Fibroblast of skin of left quadriceps (primary cell): ENCODE data around the gene GAB3.

ENCODE experiments used
- DNase-seq, 2 experiments: peaks; one replicate each; pipeline ENCODE4 v3.0.0-alpha.2; 2013; ENCODE audit warnings: low read depth in 2 of 2

GAB3 gene, protein sequence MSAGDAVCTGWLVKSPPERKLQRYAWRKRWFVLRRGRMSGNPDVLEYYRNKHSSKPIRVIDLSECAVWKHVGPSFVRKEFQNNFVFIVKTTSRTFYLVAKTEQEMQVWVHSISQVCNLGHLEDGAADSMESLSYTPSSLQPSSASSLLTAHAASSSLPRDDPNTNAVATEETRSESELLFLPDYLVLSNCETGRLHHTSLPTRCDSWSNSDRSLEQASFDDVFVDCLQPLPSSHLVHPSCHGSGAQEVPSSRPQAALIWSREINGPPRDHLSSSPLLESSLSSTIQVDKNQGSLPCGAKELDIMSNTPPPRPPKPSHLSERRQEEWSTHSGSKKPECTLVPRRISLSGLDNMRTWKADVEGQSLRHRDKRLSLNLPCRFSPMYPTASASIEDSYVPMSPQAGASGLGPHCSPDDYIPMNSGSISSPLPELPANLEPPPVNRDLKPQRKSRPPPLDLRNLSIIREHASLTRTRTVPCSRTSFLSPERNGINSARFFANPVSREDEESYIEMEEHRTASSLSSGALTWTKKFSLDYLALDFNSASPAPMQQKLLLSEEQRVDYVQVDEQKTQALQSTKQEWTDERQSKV

DNA sequence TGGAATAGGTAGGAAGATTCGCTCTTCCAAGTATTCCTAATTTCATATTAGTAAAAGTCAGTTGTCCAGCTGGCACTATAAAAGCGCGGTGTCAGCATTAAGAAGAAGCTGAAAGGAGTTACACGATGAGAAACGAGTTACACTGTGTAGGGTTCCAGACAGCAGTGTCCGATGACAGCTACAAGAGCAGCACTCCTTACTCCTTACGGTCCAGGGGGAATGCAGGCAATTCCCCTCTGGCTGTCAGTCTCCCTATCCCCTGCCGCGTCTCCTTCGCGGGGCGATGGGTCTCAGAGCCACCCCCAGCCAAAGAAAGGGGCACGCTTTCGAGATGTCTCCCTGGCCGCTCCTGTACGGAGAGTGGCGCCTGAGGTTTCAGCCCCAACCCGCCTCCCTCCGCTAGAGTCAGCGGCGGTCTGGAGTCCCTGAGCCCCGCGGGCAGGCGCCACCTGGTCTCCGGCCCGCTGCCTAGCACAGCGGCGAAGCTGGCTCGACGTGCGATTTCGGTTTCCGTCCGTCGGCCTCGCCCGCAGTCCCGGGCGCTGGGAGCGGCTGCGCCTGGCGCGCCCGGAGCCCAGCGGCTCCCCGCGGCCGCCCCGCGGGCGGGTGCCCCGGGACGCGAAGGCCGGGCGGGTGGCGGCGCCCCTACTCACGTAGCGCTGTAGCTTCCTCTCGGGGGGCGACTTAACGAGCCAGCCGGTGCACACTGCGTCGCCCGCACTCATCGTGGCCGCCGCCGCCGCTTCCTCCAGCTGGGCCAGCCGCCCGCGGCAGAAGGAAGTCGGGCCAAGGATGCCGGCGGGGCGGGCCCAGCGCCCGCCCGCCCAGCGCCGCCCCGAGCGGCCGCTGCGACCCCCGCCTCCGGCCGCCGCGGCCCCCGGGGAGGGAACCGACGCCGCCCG lies at the start of gene GAB3:
TSS of gene GAB3 (minus strand) at position 777 of the 902 bp plus-strand sequence. CDS start at position 725, 52 bp downstream.
- DNase-seq: no peak

DNA sequence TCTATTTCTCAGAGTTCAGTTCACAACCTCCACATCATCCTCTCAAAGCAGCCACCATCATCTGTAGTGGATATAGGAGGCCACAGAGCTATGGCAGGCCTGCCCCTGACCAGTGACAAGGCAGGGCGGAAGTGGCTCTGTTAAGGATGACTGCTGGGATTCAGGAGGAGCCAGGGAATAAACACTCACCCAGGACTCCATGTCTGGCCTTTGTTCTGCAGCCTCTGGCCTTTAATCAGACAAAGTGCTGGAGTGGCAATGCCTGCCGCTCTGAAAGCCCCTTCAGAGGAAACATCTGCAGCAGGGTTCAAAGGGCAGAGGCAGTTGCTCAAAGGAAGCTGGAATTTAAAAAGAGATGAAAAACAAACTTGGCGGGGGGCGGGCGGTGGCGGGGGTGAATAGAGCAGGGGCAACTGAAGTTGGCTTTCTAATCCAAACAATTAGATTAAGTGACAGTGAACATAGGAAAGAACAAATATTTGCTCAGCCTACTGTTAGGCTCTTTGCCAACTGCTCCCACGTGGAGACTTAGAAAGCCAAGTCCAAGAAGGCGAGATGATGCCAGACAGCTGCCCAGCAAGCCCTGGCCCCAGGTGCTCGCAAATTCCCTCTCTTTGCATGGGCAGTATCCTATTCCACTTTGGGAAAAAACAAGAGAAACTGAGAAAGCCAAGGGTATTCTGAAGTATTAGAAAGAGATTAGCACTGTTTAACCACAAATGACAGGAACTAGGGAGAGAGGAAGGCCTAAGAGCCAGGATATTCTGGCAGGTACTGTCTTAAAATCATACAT lies 48.9 kb upstream of the GAB3 start:
- DNase-seq: no peak

DNA sequence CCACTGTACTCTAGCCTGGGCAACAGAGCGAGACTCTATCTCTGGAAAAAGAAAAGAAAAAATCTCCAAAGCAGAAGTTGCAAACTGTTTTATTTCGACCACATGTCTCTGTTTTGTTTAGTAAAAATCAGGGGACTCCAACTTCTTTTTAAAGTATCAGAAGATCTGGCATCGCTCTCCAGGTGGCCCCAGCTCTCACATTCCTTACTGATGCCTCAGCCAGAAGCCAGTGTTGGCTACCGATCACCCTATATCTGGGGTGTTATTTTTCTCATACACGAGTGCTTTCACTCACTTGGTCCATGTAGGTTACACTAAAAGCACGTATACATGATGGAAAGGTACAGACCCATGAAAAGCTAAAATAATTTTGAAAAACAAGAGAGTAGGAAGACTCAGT lies 46.1 kb upstream of the GAB3 start:
- no peak for DNase-seq

DNA sequence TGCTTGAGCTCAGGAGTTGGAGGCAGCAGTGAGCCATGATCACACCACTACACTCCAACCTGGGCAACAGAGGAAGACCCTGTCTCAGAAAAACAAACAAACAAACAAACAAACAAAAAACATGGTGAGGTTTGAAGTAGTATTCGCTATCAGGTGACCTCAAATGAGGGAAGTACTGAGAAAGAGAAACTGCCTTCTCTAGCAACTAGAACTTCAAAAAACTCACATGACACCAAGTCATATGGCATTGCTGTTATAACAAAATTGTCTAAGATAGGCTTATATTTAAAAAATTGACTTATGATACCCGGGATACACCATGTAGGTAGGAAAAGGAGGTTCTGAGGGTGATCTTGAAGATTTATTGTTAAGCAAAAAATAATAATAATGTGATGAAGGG lies 44.1 kb upstream of the GAB3 start:
- no peak for DNase-seq

DNA sequence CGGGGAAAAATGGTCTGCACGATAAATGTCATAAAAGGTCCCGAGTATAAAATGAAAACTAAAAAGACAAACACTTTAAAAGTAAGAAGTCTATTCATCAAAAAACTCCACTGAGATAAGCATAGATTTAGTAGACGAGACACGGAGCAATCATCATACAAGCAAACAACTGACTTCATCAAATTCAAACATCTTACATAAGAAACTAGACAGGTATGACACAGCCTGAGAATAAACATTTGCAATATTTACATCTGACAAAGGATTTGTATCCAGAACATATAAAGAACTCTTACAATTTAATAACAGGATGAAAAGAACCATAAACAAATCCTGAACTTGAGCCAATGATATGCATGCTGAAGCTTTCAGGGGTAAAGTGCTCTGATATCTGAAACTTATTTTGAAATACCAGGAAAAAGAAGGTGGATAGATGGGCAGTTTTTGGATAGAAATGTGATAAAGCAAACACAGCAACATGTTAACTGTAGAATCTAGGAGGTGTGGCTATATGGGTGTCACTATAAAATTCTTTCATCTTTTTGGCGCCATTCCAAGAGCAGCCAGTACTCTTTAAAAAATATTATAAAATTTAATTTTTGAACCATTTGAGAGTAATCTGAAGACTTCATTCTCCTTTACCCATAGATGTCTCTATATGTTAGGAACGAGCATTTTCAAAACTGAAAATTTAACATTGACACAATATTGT lies 42.4 kb upstream of the GAB3 start:
- DNase-seq: no peak

DNA sequence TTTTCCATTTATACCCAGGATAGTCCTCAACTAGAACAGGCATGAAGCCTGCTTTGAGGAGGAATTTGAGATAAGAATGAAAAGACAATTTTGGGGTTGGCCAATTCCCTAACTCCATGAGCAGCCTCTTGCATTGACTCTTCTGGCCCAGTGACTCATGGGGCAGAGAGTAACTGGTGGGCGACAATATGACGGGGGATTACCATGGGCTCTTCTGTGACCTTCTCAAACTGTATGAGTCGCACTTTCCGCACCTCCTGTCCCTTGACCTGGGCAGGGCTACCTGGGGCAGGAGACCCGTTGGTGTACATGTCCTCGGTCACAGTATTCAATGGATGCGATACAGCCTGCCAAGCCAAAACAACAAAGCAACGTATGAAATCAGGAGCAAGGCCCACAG lies 41.1 kb upstream of the GAB3 start:
- no peak for DNase-seq

DNA sequence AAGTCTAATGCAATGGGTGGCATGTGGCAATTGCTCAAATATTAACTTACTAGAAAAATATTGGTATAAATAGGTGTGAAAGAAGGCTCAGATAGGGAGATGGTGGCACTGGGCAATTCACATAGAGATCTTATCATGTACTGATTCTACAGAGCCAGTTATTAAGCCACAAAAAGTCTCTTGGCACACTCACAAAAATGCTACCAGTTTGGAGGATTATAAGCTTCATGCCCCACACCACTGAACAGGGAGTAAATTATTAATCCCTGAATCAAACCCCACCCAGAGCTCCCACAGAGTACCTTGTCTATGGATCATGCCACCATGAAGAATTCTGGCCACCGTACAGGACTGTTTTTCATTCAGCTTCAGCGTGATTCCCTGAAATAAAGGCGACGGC lies 40.6 kb upstream of the GAB3 start:
- no peak for DNase-seq

DNA sequence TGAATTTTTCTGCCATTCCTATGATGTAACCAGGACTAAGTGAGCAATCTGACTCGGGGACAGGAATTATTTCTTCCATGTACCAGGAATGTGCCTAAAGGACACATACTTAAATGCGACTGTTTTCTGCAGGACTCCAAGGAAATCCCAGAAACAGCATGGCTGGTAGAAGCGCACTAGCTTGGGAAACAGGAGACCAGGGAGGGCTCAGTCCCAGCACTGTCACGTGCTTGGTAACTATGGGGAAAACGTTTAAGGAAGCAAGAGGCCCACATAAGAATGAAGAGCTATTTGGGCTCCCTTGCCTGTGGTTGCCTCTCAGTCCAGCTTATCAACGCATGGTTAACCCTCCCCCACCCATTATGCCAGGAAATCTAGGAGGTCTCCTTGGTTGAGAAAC lies 34.8 kb upstream of the GAB3 start:
- DNase-seq: no peak

DNA sequence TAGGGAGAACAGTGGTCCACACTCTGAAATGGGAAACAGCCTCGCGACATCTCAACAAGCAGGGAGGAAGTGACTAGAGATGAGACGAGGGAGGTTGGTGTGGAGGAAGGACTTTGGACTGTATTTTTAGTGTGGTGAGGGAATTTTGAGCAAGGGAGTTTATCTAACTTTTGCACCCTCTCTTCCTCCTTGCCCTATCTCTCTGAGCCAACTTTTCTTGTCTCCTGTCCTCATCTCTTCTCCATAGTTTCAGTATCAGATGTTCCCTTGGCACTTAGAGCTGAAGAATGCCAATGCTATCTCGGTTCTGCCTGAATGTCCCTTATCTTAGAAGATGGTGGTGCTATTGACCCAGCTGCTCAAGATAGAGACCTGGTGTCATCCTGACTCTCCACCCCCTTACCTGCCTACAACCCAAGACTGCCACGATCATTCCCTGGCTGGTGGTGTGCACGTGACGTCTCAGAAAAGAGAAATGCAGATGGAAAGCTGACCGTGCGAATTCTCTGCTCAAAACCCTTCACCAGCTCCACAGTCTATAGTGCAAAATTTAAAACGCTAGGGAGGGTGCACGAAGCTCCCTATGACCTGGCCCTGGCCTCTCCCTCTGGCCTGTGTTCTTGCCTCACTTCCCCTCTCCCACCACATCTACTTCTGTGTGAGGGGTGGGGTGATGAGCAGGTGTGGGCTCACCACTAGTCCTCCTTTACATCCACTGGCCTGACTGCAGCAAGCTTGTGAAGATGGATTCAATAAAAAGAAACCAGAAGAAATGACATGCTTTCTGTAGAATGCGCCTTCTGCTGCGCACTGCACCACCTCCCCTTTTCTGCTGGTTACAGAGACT lies 33.5 kb upstream of the GAB3 start:
- DNase-seq: no peak

DNA sequence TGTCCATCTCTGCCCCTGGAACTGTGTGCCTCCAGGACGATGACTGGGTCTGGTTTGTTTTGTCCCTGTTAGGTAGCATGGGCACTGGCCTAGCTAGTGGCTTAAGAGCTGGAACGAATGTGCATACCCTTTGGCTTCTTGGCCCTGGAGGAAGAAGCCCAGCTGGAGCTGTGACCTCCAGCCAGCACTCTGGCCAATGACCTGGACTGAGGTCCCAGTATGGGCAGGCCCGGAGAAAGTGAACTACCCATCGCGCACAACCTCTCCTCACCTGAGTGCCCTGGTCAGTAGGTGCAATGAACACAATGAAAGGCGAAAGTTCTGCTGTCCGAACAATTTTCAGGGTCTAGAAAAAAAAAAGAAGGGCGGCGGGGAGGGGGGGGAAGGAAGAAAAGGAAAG lies 30.1 kb upstream of the GAB3 start:
- DNase-seq: no peak

DNA sequence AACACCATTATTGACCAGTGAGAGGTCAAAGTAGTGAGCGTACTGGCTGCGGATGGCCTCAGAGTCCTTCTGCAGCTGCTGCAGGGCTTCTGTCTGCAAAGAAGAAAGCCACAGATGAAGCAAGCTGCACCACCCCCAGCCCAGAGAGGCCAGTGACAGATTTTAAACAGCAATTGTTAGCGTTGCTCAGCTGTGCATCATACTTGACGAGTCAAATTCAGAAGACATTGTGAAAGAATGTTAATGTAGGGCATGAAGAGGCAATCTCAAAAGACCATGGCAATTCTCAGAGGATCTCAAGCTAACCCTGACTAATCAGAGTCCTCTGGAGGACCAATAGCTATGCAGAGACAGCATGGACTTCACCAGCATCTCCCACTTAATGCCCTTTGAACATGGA lies 28.4 kb upstream of the GAB3 start:
- peak in 1 of 2 experiments; percentile 5 for DNase-seq

DNA sequence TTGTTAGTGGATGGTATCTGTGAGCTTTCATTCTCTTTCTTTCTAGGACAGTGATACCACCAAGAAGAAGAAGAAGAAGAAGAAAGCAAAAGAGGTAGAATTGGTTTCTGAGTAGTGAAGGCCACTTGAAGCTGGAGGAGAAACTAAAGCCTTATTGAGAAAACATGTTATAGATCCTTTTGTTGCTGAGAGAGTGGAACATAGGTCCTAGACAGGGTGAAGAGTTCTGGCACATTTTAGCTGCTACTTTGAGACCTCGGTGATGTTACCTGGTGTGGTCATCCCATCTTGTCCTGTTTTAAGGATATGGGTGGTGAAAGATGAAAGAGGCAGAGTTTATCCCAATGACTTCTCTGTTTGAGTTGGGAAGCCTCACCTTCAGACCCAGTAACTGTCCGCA lies 25.9 kb upstream of the GAB3 start:
- no peak for DNase-seq

DNA sequence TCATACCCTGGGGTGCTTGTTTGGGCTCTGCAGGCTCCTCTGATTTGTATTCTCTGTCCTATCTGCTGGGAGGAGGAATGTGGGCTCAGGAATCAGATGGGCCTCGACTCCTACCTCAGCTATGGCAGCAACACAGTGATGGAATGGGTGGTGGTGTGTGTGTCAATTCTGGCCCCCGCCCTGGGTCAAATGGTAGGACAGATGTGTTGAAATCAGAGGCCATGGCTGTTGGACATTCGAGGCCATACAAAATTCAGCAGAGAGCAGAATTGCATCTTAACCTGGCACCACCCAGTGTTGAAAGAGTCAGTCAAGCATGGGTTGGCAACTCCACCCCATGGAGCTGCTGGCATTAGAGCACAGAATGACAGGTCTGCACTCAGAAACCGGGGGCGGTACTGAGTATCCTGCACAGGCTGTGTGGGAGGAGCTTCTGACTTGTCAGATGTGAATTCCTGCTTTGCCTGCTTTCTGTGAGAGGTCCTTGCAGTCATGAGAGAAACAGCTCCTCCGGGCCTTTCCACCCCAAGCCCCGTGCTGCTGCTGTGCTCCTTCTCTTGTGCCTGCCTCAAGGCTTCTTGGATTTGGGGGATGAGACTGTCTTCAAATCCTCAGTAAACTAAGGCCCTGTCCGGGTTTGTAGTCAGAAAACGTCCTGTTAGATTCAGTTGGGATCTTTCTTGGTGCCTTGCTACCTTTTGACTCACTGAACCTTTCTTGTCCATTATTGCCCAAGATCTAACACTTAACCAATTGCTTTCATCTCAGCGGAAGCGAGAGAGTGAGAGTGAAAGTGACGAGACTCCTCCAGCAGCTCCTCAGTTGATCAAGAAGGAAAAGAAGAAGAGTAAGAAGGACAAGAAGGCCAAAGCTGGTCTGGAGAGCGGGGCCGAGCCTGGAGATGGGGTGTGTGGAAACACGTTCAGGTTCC lies 24.8 kb upstream of the GAB3 start:
- DNase-seq: no peak

DNA sequence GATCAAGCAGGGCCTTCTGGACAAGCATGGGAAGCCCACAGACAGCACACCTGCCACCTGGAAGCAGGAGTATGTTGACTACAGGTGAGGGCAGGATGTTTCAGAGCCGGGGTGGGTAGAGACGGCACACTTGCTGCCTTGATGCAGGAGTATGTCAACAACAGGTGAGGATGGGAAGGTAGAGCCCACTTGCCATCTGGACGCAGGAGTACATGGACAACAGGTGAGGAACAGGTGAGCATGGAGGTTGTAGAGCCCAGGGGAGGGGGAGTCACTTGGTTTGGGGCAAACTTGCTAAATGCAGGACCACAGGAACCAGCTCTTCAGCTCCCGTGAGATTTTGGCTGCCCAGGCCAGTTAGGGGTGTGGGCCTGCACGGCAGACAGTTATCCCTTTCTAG lies 23.7 kb upstream of the GAB3 start:
- DNase-seq: no peak

DNA sequence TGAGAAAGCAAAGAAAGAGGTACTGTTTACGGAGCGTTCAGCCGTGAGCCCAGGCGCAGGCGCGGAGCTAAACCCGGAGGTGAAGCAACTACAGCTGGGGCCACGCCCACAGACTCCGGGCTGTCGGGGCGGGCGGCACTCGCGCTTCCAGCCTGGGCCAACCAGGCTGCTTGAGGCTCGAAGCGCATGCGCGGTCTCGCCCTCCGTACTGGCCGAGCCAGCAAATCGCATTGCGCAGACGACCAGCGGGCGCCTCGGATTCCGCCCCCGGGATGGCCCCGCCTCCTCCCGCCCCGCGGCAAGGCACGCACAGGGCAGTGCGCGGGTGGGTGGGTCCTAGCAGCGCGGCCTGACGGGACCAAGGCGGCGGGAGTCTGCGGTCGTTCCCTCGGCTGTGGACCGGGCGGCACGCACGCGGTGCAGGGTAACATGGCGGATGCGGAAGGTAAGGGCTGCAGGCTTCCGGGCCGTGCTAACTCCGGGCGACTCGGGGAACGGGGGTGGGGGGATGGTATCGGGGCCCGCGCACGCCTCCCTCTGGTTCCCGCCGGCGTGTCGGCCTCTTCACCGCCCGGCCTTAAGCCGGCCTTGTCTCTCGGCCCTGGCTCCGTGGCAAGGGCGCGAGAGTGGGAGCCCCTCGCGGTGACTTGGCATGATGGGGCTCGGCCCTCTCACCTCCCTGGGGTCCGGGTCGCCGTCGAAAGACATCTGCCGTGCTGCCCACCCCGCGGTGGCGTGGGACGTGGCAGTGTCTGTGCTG lies 11.8 kb upstream of the GAB3 start, which contains the start of gene DKC1:
TSS of gene DKC1 (plus strand) at position 328 of the 760 bp plus-strand sequence. CDS start at position 430, 102 bp downstream.
- DNase-seq: peak; percentile 86

DNA sequence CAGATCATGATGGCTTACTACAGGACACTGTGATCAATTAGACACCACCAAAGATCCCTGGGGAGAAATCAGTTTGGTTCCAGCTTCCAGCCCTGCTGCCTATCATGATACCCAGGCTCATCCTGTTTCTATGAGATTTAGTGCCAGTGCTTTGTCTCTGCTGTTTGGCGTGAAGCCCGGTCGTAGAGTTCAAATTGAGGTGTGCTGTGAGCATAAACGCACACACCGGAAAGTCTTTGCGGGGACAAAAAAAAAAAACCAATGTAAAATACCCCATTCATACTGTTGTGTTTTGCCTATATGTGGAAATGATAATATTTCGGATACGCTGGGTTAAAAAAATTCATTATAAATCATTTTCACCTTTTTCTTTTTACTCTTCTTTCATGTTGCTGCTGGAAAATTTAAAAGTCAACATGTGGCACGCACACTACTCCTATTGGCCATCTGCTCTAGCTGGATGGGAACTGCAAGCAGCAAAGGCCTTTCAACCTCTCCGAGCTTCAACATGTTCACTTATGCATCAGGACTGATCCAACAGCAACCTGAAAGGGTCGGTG lies 11.2 kb upstream of the GAB3 start:
- no peak for DNase-seq

DNA sequence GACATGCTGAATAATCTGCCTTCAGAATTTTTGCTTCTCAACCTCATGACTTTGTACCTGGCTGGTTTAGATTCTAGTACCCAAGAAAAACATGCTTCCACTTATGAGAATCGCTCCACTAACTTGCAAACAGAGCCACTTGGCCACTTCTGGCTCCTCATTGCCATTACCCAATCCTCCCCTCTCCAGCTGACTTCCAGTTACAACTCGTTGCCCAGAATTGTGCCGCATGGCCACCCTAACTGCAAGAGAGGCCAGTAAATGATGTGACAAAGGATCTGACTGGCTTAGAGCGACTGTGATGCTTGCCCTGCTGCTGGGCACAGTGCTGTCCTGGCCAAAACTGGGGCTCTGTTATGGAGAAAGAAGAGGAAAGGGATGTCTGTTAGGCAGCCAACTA lies 7.8 kb upstream of the GAB3 start:
- DNase-seq: no peak
